Activated naive CD4-positive, alpha-beta T cell treated with anti-CD3 and anti-CD28 coated beads, Interleukin-2, amount 50 U/mL, for 72 hours (primary cell): ENCODE data around the gene LRP5. TPM values are rescaled to one million over a fixed set of nuclear protein-coding genes. Genes with fewer than 3 reads are reported as not detected.

Experiments
- ATAC-seq, 2 donors: fragments of 150-1000 bp; cut with Tn5 transposase; 2 replicates each; pipeline ENCODE4 v1.10.0; 2021; ENCODE audit warnings: mild to moderate bottlenecking in 2 of 2, moderate library complexity in 2 of 2
- DNase-seq, 2 donors: peaks; one replicate each; pipeline ENCODE4 v3.0.0; 2021 to 2022; ENCODE audit warnings: low spot score in 2 of 2
- H3K27ac Mint-ChIP-seq, 2 donors: one replicate each; pipeline ENCODE4 v1.8.0; 2022; ENCODE audit warnings: mild to moderate bottlenecking in 2 of 2, mixed read lengths in 2 of 2
- H3K36me3 Mint-ChIP-seq, 2 donors: one replicate each; pipeline ENCODE4 v1.8.0; 2022; ENCODE audit warnings: mixed read lengths in 2 of 2
- H3K9me3 Mint-ChIP-seq, 2 donors: one replicate each; pipeline ENCODE4 v1.8.0; 2022; ENCODE audit warnings: mixed read lengths in 2 of 2
- total RNA-seq, 2 donors: library from RNA; stranded (reverse); gene quantifications; one replicate each; pipeline ENCODE4 v1.2.3, GENCODE V29; 2022

Gene LRP5
- total RNA-seq, 2 donors from 2014 or later, result 8.7 to 14.1 TPM

DNA sequence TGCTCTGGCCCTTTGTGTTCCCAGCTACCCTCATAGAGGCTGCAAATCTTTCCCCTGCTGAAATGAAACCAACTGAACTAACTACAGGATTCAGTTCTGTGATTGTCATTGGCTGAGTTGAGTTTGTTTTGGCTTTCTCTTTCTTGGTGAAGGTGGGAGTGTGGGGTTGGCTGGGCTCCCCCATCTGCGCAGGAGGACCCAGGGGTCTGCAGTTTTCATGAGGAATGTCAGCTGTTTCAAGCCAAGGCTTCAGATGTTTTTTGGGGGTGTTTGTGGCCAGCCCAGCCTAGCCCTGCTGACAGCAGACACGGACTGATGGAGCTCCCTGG is 34.0 kb downstream of the LRP5 start:
- Mint-ChIP-seq H3K9me3 (no peaks in the 10 kb centered on the region), H3K36me3 (no peaks in the 10 kb centered on the region), H3K27ac (no peak overlapping the region)
- DNase-seq (no peak), ATAC-seq (no peak)

DNA sequence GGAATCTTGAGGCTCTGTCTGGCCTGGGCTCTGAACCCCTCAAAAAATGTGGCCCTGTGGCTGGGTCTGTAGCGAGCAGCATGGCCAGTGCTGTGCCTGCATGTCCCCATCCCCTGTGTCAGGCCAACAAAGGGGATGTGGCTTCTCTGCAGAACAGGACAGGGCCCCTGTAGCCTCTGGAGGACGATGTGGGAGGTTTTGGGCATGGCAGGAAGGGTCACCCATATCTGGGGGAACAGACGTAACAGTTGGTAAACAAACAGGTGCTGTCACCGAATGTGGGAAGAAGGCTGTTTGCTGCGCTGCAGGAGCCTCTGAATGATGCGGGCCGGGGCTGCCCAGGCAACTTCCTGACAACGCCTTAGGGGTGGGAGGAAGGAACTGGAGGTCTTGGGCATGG is 35.0 kb downstream of the LRP5 start:
- no peak for ATAC-seq
- Mint-ChIP-seq H3K9me3 (no peaks in the 10 kb centered on the region), H3K27ac (peak overlapping the region in 1 of 2 donors; percentile 31), H3K36me3 (no peaks in the 10 kb centered on the region)
- no peak for DNase-seq

DNA sequence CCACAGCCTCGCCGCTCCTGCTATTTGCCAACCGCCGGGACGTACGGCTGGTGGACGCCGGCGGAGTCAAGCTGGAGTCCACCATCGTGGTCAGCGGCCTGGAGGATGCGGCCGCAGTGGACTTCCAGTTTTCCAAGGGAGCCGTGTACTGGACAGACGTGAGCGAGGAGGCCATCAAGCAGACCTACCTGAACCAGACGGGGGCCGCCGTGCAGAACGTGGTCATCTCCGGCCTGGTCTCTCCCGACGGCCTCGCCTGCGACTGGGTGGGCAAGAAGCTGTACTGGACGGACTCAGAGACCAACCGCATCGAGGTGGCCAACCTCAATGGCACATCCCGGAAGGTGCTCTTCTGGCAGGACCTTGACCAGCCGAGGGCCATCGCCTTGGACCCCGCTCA is 35.5 kb downstream of the LRP5 start:
- Mint-ChIP-seq H3K9me3 (no peaks in the 10 kb centered on the region), H3K27ac (no peak overlapping the region), H3K36me3 (no peaks in the 10 kb centered on the region)
- DNase-seq, result no peak
- no peak for ATAC-seq

DNA sequence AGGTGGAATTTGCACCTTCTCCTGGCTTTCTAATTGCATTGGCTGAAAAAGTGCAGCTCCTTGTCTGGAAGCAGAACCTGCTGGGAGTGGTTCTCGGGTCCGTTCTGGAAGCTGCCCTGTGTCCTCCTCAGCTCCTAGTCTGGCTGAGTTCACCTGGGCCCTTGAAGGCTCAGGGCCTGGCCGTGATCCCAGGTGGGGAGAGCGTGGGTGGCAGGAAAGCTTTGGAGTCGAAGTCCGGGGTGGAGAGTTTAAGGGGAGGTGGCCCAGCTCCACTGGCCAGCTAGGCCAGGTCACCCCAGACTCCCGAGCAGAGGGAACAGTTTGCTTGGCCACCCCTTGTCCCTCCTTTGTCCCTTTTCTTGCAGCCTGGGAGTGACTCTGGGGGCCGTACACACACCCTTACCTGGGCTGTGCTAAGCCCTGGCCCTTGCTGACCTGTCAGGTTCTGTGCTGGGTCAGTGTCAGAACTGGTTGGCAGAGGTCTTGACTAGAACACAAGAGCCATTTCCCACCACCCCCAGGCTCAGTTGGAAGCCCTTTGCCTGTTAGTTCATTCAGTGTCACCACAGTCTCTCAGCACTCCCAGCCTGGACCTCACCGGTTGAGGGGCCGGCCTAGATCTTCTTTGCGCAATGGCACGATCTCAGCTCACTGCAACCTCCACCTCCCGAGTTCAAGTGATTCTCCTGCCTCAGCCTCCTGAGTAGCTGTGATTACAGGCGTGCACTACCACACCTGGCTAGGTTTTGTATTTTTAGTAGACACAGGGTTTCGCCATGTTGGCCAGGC is 37.3 kb downstream of the LRP5 start:
- H3K9me3 Mint-ChIP-seq, result no peaks in the 10 kb centered on the region
- no peak for DNase-seq
- no peaks in the 10 kb centered on the region for H3K36me3 Mint-ChIP-seq
- H3K27ac Mint-ChIP-seq, result peak overlapping the region in 1 of 2 donors; percentile 37
- ATAC-seq, result no peak

DNA sequence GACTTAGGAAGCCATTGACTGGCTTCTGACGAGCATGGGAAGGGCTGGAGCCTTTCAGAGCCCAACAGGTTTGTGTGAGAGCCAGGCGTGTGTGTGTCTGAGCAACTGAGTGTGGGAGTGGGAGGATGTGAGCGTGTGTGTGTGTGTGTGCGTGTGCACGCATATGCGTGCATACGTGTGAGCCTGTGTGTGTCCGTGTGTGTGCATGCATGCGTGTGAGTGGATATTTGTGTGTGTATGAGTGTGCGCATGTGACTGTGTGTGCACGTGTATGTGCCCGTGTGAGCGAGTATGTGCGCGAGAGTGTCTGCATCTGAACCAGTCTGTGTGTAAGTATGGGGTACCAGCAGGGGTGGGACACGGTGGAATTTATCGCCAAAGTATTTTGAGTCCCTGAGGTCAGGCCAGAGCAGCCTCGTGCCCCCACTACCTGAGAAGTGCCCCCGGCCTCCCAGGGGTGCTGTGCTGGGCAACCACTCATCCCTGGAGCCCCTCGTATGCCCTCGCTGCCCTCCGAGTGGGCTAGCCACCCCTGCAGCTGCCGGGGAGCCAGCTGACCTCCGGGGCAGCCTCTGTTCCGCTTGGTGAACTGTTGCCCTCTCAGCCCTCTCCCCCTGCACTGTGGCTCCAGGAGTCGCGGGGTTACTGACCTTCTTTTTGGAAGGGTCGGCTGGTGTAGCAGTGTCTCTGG is 38.5 kb downstream of the LRP5 start:
- no peak for DNase-seq
- Mint-ChIP-seq H3K9me3 (no peaks in the 10 kb centered on the region), H3K27ac (peak overlapping the region; percentile 17 to 37), H3K36me3 (no peaks in the 10 kb centered on the region)
- no peak for ATAC-seq

DNA sequence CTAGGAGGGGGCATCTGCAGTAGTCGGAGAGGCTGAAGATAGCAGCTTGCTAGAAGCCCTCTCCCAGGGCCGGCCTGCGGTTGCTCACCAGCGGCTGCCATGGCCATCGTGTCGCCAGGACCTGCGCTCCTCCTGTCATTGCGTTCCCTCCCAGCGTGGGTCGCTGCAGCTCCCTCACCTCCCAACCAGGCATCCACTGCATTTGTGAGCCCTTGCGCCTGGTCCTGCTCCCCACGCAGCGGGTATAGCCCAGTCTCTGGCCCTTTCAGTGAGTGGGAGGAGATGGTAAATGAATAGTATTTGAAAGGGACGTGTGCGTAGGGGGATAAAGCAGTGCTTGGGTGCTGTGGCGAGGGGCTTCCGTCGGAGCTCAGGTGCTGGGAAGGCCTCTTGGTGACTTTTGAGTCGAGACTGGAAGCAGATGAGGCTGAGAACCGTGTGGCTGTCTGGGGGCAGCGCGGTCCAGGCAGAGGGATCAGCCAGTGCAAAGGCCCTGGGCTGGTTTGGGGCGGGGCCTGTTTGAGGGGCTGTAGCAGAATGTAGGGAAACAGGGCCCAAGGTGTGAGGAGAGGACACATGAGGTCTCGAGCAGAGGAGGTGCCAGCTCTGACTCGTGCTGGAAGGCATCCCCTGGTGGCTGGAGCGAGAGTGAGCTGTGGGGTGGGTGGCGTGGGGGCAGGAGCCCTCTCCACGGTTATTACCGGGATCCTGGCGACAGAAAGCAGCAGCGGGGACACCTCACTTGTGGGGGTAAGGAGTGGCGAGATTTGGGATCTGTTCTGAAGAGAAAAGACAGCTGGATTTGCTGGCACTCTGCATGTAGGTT is 39.3 kb downstream of the LRP5 start:
- ATAC-seq (no peak), DNase-seq (no peak)
- Mint-ChIP-seq H3K9me3 (no peaks in the 10 kb centered on the region), H3K27ac (peak overlapping the region in 1 of 2 donors; percentile 27), H3K36me3 (no peaks in the 10 kb centered on the region)

DNA sequence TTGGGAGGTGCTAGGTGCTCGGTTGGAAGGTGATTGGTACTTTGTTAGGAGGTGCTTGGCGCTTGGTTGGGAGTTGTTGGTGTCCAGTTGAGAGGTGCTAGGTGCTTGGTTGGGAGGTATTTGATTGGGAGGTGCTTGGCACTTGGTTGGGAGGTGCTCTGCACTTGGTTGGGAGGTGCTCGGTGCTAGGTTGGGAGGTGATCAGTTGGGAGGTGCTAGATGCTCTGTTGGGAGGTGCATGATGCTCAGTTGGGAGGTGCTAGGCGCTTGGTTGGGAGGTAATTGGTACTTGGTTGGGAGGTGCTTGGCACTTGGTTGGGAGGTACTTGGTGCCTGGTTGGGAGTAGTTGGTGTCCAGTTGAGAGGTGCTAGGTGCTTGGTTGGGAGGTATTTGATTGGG is 40.2 kb downstream of the LRP5 start:
- Mint-ChIP-seq H3K36me3 (no peaks in the 10 kb centered on the region), H3K9me3 (no peaks in the 10 kb centered on the region), H3K27ac (no peak overlapping the region)
- no peak for ATAC-seq
- no peak for DNase-seq

DNA sequence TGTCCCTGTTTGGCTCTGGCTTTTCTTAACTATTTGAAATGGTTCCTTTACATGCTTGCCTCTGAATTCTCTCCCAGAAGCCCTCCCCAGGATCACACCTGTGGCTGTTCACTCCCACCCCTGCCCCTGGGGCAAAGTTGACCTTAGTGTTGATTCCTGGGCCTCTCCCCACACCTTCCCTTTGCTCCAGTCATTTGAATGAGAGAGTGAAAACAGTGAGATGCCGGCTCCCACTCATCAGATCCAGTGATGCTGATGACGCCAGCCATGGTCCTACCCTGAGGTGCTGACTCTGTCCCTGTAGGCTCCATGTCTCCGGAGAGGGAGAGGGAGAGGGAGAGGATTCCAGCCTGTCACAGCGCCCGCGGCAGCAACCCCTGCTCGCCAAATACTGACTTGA is 40.7 kb downstream of the LRP5 start:
- Mint-ChIP-seq H3K27ac (peak overlapping the region in 1 of 2 donors; percentile 53), H3K9me3 (no peaks in the 10 kb centered on the region), H3K36me3 (no peaks in the 10 kb centered on the region)
- no peak for ATAC-seq
- DNase-seq, result no peak

DNA sequence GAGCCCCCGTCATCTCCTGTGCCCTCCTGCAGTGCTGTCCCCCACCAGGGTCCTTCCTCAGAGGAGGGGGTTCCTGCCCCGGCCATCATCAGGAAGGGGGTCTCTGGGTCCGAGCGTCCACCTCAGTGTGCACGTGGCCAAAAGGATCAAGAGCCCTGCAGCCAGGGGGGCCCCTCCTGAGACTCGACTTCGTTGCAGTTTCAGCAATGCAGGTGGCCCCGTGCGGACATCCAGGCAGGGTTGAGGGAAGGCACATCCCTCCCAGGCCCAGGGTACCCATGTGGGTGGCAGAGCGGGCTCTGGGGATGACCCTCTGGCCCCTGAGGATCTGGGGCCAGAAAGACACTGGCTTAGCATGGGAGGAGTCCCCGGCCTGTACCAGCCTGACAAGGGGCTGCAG is 41.3 kb downstream of the LRP5 start:
- ATAC-seq (no peak), DNase-seq (no peak)
- peaks cover 0 to 4% of the 10 kb centered on the region in 2 donors for H3K36me3 Mint-ChIP-seq
- no peaks in the 10 kb centered on the region for H3K9me3 Mint-ChIP-seq
- no peak overlapping the region for H3K27ac Mint-ChIP-seq

DNA sequence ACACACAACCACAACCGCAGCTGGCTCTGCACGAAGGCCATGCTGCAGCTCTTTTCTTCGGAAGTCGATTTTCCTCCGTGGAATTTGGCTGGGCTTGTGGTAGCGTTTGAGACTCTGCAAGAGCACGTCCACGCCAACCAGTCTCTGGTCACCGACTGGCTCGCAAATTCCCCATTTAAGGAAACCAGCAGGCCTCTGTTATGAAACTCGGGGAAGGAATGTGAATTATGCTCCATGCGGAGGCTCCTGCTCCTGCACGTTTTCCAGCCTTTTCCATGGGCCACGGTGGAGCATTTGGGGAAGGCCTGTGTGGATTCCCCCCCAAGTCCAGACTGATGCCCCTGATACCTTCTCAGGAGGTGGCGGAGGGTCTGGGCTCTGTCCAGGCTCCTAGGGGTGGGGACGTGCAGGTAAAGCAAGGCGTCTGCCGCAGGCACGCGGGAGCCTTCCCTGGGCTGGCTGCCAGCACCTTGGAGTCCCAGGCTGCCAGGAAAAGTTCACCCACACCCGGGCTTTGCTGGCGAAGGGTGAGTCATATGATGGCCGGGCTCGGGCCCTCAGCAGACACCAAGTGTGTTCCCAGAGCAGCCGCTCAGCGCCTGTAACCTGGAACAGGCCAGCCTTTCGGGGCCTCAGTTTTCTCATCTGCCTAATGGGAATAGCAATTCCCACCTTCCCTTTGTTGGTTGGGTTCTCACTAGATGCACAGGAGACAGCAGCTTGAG is 41.9 kb downstream of the LRP5 start:
- DNase-seq (no peak), ATAC-seq (no peak)
- H3K9me3 Mint-ChIP-seq, result no peaks in the 10 kb centered on the region
- no peak overlapping the region for H3K27ac Mint-ChIP-seq
- peaks cover 0 to 9% of the 10 kb centered on the region in 2 donors for H3K36me3 Mint-ChIP-seq

DNA sequence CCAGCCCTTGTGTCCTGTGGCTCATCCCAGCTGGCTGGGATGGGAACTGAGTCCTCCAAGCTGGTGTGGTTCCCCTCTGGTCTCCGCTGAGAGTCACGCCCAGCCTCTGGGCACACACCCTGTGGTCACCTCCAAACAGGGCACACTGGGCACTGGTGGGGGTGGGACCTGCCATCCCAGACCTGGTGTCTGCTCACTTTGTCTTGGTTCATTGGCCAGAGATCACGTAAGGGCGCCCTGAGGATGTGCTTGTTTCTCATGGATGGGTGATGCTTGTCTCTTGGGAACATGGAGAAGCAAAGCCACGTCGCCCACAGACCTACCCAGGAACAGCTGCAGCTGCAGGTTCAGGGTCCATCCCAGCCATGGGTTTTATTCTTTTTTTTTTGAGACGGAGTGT is 43.1 kb downstream of the LRP5 start:
- ATAC-seq (no peak), DNase-seq (no peak)
- Mint-ChIP-seq H3K9me3 (no peaks in the 10 kb centered on the region), H3K36me3 (peaks cover 0 to 9% of the 10 kb centered on the region in 2 donors), H3K27ac (no peak overlapping the region)

DNA sequence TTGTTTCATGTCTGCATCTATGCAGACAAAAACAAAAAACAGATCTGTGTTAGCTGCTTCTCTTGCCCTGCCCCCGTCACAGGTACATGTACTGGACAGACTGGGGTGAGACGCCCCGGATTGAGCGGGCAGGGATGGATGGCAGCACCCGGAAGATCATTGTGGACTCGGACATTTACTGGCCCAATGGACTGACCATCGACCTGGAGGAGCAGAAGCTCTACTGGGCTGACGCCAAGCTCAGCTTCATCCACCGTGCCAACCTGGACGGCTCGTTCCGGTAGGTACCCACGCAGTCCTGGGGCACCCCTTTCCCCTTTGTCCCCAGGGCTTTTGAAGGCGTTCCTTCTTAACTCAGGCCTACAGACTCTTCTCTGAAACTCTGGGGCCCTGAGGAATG is 45.2 kb downstream of the LRP5 start:
- peaks cover 0 to 9% of the 10 kb centered on the region in 2 donors for H3K36me3 Mint-ChIP-seq
- no peaks in the 10 kb centered on the region for H3K9me3 Mint-ChIP-seq
- no peak overlapping the region for H3K27ac Mint-ChIP-seq
- DNase-seq, result no peak
- ATAC-seq, result no peak

DNA sequence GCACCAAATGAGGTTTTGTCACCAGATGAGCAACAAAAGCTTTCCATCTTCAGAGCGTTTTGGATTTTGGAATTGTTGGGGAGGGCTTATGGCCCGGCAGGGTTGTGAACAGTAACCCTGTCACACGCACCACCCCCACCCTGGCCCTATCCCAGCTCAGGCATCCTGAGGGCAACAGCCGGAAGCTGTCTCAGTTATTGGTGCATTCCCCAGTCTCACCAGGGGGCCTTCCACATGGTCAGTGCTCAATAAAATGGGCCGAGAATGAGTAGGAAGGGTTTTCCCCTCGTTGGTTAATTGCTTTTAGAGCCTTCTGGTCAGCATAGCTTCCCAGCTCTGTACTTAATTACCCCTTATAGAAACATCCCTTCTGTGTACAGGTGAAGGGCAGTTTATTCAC is 46.0 kb downstream of the LRP5 start:
- peaks cover 0 to 9% of the 10 kb centered on the region in 2 donors for H3K36me3 Mint-ChIP-seq
- H3K27ac Mint-ChIP-seq, result no peak overlapping the region
- no peak for DNase-seq
- no peak for ATAC-seq
- no peaks in the 10 kb centered on the region for H3K9me3 Mint-ChIP-seq

DNA sequence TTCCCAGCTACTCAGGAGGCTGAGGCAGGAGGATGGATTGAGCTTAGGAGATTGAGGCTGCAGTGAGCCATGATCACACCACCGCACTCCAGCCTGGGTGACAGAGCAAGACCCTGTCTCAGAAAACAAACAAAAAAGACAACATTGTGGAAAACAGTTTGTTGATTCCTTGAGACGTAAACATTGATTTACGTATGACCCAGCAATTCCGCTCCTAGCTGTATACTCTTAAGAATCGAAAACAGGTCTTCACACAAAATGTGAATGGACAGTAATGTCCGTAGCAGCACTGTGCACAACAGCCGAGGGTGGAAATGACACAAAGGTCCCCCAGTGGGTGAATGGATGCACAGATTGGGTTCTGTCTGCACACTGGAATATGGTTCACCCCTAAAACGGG is 49.3 kb downstream of the LRP5 start:
- Mint-ChIP-seq H3K27ac (no peak overlapping the region), H3K36me3 (peaks cover 0 to 9% of the 10 kb centered on the region in 2 donors), H3K9me3 (no peaks in the 10 kb centered on the region)
- ATAC-seq, result no peak
- no peak for DNase-seq

DNA sequence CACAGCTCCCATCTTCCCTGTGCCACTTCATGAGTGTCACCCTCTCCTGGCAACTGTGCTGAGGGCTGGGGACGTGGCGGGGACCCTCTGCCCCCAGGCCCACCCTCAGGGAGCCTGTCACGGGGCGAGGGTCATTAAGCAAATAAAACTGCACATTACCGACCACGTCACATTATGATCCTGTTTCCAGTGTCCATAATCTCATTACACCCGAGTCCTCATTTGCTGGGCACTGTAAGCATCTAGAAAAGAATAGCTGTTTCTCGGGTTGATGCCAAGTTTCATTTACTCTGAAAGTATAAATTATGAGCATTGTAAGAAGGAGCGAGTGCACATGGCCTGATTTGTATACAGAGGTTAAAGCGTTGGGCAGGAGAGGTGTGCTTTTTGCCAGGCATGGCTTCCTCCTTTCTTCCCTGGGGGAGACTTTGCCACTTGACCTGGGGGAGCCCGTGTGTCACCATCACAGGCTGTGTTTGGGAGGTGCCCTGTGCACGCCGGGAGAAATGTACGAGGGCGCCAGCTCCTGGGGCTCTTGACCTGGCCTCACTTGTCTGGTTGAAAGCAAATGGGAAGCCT is 50.5 kb downstream of the LRP5 start:
- no peaks in the 10 kb centered on the region for H3K9me3 Mint-ChIP-seq
- H3K27ac Mint-ChIP-seq, result no peak overlapping the region
- H3K36me3 Mint-ChIP-seq, result peaks cover 0 to 9% of the 10 kb centered on the region in 2 donors
- ATAC-seq (no peak), DNase-seq (no peak)

DNA sequence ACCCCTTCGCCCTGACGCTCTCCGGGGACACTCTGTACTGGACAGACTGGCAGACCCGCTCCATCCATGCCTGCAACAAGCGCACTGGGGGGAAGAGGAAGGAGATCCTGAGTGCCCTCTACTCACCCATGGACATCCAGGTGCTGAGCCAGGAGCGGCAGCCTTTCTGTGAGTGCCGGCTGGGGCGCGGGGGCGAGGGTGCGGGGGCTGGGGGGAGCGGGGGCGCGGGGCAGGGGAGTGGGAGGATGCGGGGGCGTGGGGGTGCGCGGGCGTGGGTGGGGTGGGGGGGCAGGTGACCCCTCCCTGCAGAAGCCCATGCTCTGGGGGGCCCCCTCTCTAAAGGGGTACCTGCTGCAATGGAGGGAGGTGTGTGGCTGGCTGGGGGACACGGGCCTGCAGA is 51.4 kb downstream of the LRP5 start:
- DNase-seq, result no peak
- no peaks in the 10 kb centered on the region for H3K9me3 Mint-ChIP-seq

More for the DNA sequence above, 51.4 kb downstream of the LRP5 start:
- H3K27ac Mint-ChIP-seq, result no peak overlapping the region
- no peak for ATAC-seq
- H3K36me3 Mint-ChIP-seq, result peaks cover 0 to 4% of the 10 kb centered on the region in 2 donors
